ACHN (cell line): ENCODE results near the gene RPS4Y2.

Experiments used
- DNase-seq: peaks from one replicate; pipeline ENCODE4 v3.0.0-alpha.2; 2015
- in situ Hi-C: cut with HindIII; loops from 2 replicates; pipeline ENCODE4 v1.10.0; 2017; ENCODE audit warnings: low sequenced_read_pairs, low pct_ligation_motif_present, low pct_unique_long_range_greater_than_20kb

The RPS4Y2 gene

GRCh38 chrY:20755808-20756207, at the start of gene RPS4Y2:
Gene RPS4Y2, plus strand, starts transcription at chrY:20756108. Its CDS starts 56 bp downstream, at chrY:20756164.
- no peak for DNase-seq
- in situ Hi-C loops, result no loop called here

- in situ Hi-C loops, result no loop called here
- no peak for DNase-seq
Measured at GRCh38 chrY:20714391-20714790, 41.5 kb upstream of the RPS4Y2 start.

GRCh38 chrY:20726184-20726907, 29.6 kb upstream of the RPS4Y2 start:
- in situ Hi-C loops, result no loop called here
- no peak for DNase-seq

- no peak for DNase-seq
- in situ Hi-C loops, result no loop called here
Measured at GRCh38 chrY:20735200-20735599, 20.7 kb upstream of the RPS4Y2 start.

- DNase-seq, result no peak
- in situ Hi-C loops, result no loop called here
Measured at GRCh38 chrY:20739806-20740205, 16.1 kb upstream of the RPS4Y2 start.

GRCh38 chrY:20740609-20741008, 15.3 kb upstream of the RPS4Y2 start:
- no peak for DNase-seq
- in situ Hi-C loops, result no loop called here

GRCh38 chrY:20745060-20745459, 10.8 kb upstream of the RPS4Y2 start:
- in situ Hi-C loops, result no loop called here
- DNase-seq, result no peak

- in situ Hi-C loops, result no loop called here
- DNase-seq, result no peak
Measured at GRCh38 chrY:20746919-20747318, 9.0 kb upstream of the RPS4Y2 start.

GRCh38 chrY:20763869-20764268, 8.0 kb downstream of the RPS4Y2 start:
- DNase-seq, result no peak
- in situ Hi-C loops, result no loop called here

GRCh38 chrY:20765117-20765516, 9.2 kb downstream of the RPS4Y2 start:
- in situ Hi-C loops, result no loop called here

GRCh38 chrY:20770755-20771154, 14.8 kb downstream of the RPS4Y2 start:
- no peak for DNase-seq
- in situ Hi-C loops, result no loop called here

More at GRCh38 chrY:20765117-20765516, 9.2 kb downstream of the RPS4Y2 start:
- no peak for DNase-seq

GRCh38 chrY:20776104-20776503, 20.2 kb downstream of the RPS4Y2 start:
- in situ Hi-C loops, result no loop called here

GRCh38 chrY:20780104-20780654, 24.3 kb downstream of the RPS4Y2 start:
- in situ Hi-C loops, result no loop called here
- DNase-seq, result no peak

More at GRCh38 chrY:20776104-20776503, 20.2 kb downstream of the RPS4Y2 start:
- no peak for DNase-seq

- DNase-seq, result no peak
- in situ Hi-C loops, result no loop called here
Measured at GRCh38 chrY:20780776-20781175, 24.9 kb downstream of the RPS4Y2 start.

GRCh38 chrY:20781408-20781807, 25.5 kb downstream of the RPS4Y2 start:
- no peak for DNase-seq
- in situ Hi-C loops, result no loop called here

- no peak for DNase-seq
- in situ Hi-C loops, result no loop called here
Measured at GRCh38 chrY:20784965-20785364, 29.1 kb downstream of the RPS4Y2 start.

- in situ Hi-C loops, result no loop called here
- DNase-seq, result no peak
Measured at GRCh38 chrY:20787076-20787475, 31.2 kb downstream of the RPS4Y2 start.

GRCh38 chrY:20798351-20799049, 42.6 kb downstream of the RPS4Y2 start:
- in situ Hi-C loops, result no loop called here

GRCh38 chrY:20802659-20803058, 46.8 kb downstream of the RPS4Y2 start:
- in situ Hi-C loops, result no loop called here
- no peak for DNase-seq

More at GRCh38 chrY:20798351-20799049, 42.6 kb downstream of the RPS4Y2 start:
- no peak for DNase-seq

GRCh38 chrY:20806243-20806642, 50.3 kb downstream of the RPS4Y2 start:
- DNase-seq, result no peak
- in situ Hi-C loops, result no loop called here
